ENCODE data around the gene PRKG2. TPM values are rescaled to one million over a fixed set of nuclear protein-coding genes. Genes with fewer than 3 reads are reported as not detected.
"Not testable (repeated sequence)": the region's sequence is repeated elsewhere in the genome, so short reads cannot be mapped to it uniquely, and the experiment has no call there.

PRKG2 gene
- total RNA-seq, 3 donors from 2014 or later (not counting 1 experiment from before 2014, with no cell fraction given): 0.09 to 1.2 (median 0.15) TPM

DNA sequence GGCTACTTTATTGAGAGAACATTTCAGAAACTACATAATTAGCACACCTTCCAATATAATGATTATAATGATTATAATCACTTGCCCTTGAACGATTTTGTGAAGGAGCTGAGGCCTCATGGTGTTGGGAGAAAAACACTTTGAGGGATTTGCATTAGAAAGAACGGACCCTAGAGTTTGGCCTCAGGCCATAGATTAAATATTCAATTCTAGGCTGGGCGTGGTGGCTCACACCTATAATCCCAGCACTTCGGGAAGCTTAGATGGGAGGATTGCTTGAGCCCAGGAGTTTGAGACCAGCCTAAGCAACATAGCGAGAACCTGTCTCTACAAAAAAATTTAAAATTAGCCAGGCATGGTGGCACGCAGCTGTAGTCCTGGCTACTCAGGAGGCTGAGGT is 12.9 kb upstream of the PRKG2 start:
- H3K4me1 Mint-ChIP-seq: no peaks in the 10 kb centered on the region
- H3K4me1 ChIP-seq (ENCODE audit: control insufficient read depth, insufficient read depth, low read length): no peaks in the 10 kb centered on the region
- no peak overlapping the region for H3K4me3 ChIP-seq (ENCODE audit: low read length)
- H3K27ac Mint-ChIP-seq: no peak overlapping the region
- H3K27me3 ChIP-seq (ENCODE audit: control insufficient read depth, insufficient read depth, low read length): no peaks in the 10 kb centered on the region
- H3K36me3 Mint-ChIP-seq: no peaks in the 10 kb centered on the region
- peaks cover 7% of the 10 kb centered on the region for H3K9me3 ChIP-seq (ENCODE audit: control insufficient read depth, insufficient read depth, low read length)
- intact Hi-C loops (cut with micrococcal nuclease): no loop called here
- peaks cover 0 to 6% of the 10 kb centered on the region in 2 donors for H3K9me3 Mint-ChIP-seq
- H3K36me3 ChIP-seq (ENCODE audit: control insufficient read depth, insufficient read depth, low read length): no peaks in the 10 kb centered on the region
- H3K4me3 Mint-ChIP-seq: no peak overlapping the region
- no peaks in the 10 kb centered on the region for H3K27me3 Mint-ChIP-seq (ENCODE audit: low read depth in 2 of 2)
- TF ChIP-seq, protein P1, sequence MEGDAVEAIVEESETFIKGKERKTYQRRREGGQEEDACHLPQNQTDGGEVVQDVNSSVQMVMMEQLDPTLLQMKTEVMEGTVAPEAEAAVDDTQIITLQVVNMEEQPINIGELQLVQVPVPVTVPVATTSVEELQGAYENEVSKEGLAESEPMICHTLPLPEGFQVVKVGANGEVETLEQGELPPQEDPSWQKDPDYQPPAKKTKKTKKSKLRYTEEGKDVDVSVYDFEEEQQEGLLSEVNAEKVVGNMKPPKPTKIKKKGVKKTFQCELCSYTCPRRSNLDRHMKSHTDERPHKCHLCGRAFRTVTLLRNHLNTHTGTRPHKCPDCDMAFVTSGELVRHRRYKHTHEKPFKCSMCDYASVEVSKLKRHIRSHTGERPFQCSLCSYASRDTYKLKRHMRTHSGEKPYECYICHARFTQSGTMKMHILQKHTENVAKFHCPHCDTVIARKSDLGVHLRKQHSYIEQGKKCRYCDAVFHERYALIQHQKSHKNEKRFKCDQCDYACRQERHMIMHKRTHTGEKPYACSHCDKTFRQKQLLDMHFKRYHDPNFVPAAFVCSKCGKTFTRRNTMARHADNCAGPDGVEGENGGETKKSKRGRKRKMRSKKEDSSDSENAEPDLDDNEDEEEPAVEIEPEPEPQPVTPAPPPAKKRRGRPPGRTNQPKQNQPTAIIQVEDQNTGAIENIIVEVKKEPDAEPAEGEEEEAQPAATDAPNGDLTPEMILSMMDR (IDR thresholded peaks at IDR 0.05): no peak
- H3K27ac ChIP-seq (ENCODE audit: low read length): no peak overlapping the region
- WGBS (ENCODE audit: insufficient coverage): 89% methylated on average over 6 of the region's 6 CpGs
- DNase-seq: no peak
- no peak for ATAC-seq

DNA sequence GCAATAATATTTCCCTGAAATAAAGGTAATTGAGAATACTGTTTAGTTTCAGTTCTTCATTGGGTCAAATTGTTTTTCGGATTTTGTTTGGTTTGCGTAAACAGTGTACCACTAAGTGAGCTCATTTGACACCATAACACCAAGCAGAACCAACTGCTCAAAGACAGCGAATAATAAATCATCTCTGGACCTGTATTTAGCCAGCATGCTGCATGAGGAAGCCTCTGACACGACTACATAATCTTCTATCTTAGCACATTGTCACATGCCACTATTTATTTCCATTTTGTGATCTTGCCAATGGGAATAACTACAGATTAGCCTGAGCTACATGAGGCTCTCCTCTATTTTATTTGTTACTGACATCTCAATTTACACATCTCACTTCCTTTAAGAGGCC is 12.1 kb upstream of the PRKG2 start:
- H3K4me3 ChIP-seq (ENCODE audit: low read length): no peak overlapping the region
- no peaks in the 10 kb centered on the region for H3K27me3 Mint-ChIP-seq (ENCODE audit: low read depth in 2 of 2)
- H3K4me1 Mint-ChIP-seq: no peaks in the 10 kb centered on the region
- 73% methylated on average over 4 of the region's 4 CpGs for WGBS (ENCODE audit: insufficient coverage)
- H3K27ac ChIP-seq (ENCODE audit: low read length): no peak overlapping the region
- TF ChIP-seq, protein P1 (IDR thresholded peaks at IDR 0.05): no peak
- peaks cover 7% of the 10 kb centered on the region for H3K9me3 ChIP-seq (ENCODE audit: control insufficient read depth, insufficient read depth, low read length)
- H3K4me3 Mint-ChIP-seq: no peak overlapping the region
- intact Hi-C loops (cut with micrococcal nuclease): no loop called here
- no peak overlapping the region for H3K27ac Mint-ChIP-seq
- H3K36me3 Mint-ChIP-seq: no peaks in the 10 kb centered on the region
- ATAC-seq (no peak), DNase-seq (no peak)
- H3K9me3 Mint-ChIP-seq: peaks cover 0 to 4% of the 10 kb centered on the region in 2 donors
- no peaks in the 10 kb centered on the region for H3K27me3 ChIP-seq (ENCODE audit: control insufficient read depth, insufficient read depth, low read length)
- no peaks in the 10 kb centered on the region for H3K4me1 ChIP-seq (ENCODE audit: control insufficient read depth, insufficient read depth, low read length)
- H3K36me3 ChIP-seq (ENCODE audit: control insufficient read depth, insufficient read depth, low read length): no peaks in the 10 kb centered on the region

DNA sequence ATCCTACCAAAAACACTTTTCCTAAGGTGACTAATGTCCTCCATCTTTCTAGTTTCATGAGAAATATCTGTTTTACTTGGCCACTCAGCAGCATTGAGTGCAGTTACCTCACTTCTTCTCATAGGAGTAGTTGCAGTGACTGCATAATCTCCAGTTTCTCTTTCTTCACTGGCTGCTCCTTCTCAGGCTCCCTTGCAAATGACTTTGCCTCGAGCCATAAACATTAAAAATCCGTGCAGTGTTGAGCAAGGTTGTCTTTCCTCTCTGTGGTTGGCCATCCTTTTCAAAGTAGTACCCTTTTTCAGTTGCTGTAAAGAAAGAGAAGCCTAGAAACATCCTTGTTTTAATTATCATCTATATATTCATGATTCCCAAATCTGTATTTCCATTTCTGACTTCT is 10.2 kb upstream of the PRKG2 start:
- Mint-ChIP-seq H3K4me3 (no peak overlapping the region), H3K27ac (no peak overlapping the region), H3K9me3 (peaks cover under 1 to 3% of the 10 kb centered on the region in 2 donors), H3K4me1 (no peaks in the 10 kb centered on the region), H3K36me3 (no peaks in the 10 kb centered on the region), H3K27me3 (ENCODE audit: low read depth in 2 of 2) (peaks cover 0 to under 1% of the 10 kb centered on the region in 2 donors)
- no peak overlapping the region for H3K4me3 ChIP-seq (ENCODE audit: low read length)
- intact Hi-C loops (cut with micrococcal nuclease): no loop called here
- 53% methylated on average over 2 of the region's 2 CpGs for WGBS (ENCODE audit: insufficient coverage)
- DNase-seq (no peak), ATAC-seq (no peak)
- no peaks in the 10 kb centered on the region for H3K27me3 ChIP-seq (ENCODE audit: control insufficient read depth, insufficient read depth, low read length)
- H3K36me3 ChIP-seq (ENCODE audit: control insufficient read depth, insufficient read depth, low read length): no peaks in the 10 kb centered on the region
- no peaks in the 10 kb centered on the region for H3K9me3 ChIP-seq (ENCODE audit: control insufficient read depth, insufficient read depth, low read length)
- no peaks in the 10 kb centered on the region for H3K4me1 ChIP-seq (ENCODE audit: control insufficient read depth, insufficient read depth, low read length)
- no peak overlapping the region for H3K27ac ChIP-seq (ENCODE audit: low read length)
- TF ChIP-seq, protein P1 (IDR thresholded peaks at IDR 0.05): no peak

DNA sequence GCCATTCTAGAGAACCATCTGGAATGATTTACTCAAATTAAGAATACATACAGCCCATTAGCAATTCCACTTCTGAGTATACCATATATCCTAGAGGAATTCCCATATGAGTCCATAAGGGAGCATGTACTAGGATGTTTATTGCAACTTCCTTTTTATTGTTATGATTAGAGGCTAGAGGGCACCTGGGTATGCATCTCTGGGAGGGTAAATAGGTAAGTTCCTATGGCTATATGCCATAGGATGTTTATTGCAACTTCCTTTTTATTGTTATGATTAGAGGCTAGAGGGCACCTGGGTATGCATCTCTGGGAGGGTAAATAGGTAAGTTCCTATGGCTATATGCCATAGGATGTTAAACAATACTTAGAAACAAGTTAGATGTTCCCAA is 7.1 kb upstream of the PRKG2 start:
- intact Hi-C loops (cut with micrococcal nuclease); H3K27me3 Mint-ChIP-seq (ENCODE audit: low read depth in 2 of 2); ATAC-seq; H3K27ac Mint-ChIP-seq; H3K27me3 ChIP-seq (ENCODE audit: control insufficient read depth, insufficient read depth, low read length); H3K4me3 ChIP-seq (ENCODE audit: low read length); H3K4me1 ChIP-seq (ENCODE audit: control insufficient read depth, insufficient read depth, low read length); H3K27ac ChIP-seq (ENCODE audit: low read length); DNase-seq; H3K36me3 ChIP-seq (ENCODE audit: control insufficient read depth, insufficient read depth, low read length); H3K9me3 Mint-ChIP-seq; H3K4me3 Mint-ChIP-seq; H3K9me3 ChIP-seq (ENCODE audit: control insufficient read depth, insufficient read depth, low read length); H3K36me3 Mint-ChIP-seq; H3K4me1 Mint-ChIP-seq: not testable (repeated sequence)
